ENCODE measurements around the gene ANGPTL2. TPM values are rescaled to one million over a fixed set of nuclear protein-coding genes. Genes with fewer than 3 reads are reported as not detected.
A peak's percentile ranks its signal among the peaks of the same experiment; 100 is the strongest.

ANGPTL2 gene
- total RNA-seq, 1 experiment from 2014 or later: 0.20 TPM

DNA sequence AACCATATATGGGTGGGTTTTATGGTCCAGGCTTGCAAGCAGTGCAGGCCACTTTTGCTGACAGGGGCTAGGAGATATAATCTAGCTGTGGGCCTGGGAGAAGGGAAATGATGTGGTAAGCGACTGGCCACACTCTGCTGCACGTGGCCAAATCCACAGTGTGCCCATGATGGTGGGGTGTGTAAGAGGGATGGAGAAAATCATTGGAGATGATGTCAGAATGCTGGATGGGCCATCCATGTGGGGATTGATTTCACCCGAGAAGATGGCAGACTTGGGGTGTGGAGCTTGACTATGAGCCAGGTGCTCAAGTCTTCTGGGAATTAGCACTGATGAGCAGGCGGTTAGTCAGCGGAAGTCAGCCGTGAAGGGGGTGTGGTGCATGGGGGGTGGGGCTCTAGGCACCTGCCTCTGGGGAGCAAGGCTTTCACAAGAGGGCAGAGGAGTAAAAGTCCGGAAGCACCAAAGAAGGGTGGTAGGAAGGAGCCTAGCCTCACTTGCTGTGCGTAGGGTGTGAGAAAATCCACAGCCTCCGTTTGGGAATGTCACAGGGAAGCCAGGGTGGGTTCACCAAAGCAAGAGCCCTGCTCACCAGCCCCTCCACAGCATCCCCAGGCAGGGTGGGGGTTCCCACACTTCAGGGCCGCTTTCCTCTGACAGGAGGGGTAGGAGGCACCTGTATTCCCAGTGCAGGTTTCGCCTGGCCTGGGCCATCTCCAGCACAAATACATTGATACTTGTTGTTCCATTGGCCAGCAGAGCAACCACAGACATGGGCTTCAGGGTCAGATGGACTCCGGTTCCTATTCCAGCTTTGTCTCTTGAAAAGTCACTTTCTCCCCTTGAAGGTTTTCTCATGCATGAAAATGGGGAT, 44.5 kb upstream of the ANGPTL2 start:
- BruUV-seq (replicated peaks): no TSS peak
- peak; percentile 47 for DNase-seq (ENCODE audit: low read depth, low spot score)
- no peaks in the 10 kb centered on the region for H4K20me1 ChIP-seq (ENCODE audit: insufficient read depth)
- H3K27me3 ChIP-seq (ENCODE audit: insufficient read depth, low read length): no peaks in the 10 kb centered on the region
- ATAC-seq: peak; percentile 85
- H3K9me3 ChIP-seq (ENCODE audit: control insufficient read depth in 1 of 2, insufficient read depth in 1 of 2, low read depth in 1 of 2, low read length in 2 of 2): no peaks in the 10 kb centered on the region
- H3K36me3 ChIP-seq (ENCODE audit: control insufficient read depth in 1 of 2, insufficient read depth in 2 of 2, low read length in 2 of 2): no peaks in the 10 kb centered on the region
- H2AFZ ChIP-seq (ENCODE audit: low read depth, low read length, poor library complexity, severe bottlenecking): no peak overlapping the region
- peak overlapping the region; percentile 62 for H3K4me2 ChIP-seq (ENCODE audit: low read length)
- H3K4me3 ChIP-seq (replicated peaks in 1 of 2; ENCODE audit: low read depth in 1 of 2, low read length in 2 of 2): peak overlapping the region in 1 of 2 experiments; percentile 34; a peak in 2 of 4 replicates
- H3K4me1 ChIP-seq (ENCODE audit: control insufficient read depth in 1 of 2, insufficient read depth in 2 of 2, low read length in 2 of 2): peaks cover 13 to 42% of the 10 kb centered on the region in 2 experiments
- H3K9ac ChIP-seq (ENCODE audit: low read length): no peak overlapping the region
- H3K9me2 ChIP-seq (ENCODE audit: insufficient read depth): no peaks in the 10 kb centered on the region
- H3K27ac ChIP-seq (ENCODE audit: low read depth, low read length): no peak overlapping the region
- H3K79me2 ChIP-seq (ENCODE audit: insufficient read depth, low read length): no peaks in the 10 kb centered on the region
- ChIA-PET RAD21 (ENCODE audit: low non-redundant PET in 1 of 2, low total read pairs in 2 of 2, uncharacterized antibody in 2 of 2, unreplicated experiment in 2 of 2) (interaction anchor here in 1 of 2 experiments (0.7 kb wide), 1 partner anchor 252 kb away, joined by 5 read pairs; the partner anchor contains the start of gene RALGPS1), CTCF (interaction anchor here (1.0 to 1.4 kb wide), 2 partner anchors 201 to 226 kb away, joined by 3 to 4 read pairs; no protein-coding TSS in a partner anchor), POLR2A (interaction anchor here (1.4 kb wide), 1 partner anchor 19 kb away, joined by 3 read pairs; no protein-coding TSS in a partner anchor)
- intact Hi-C loops (cut with micrococcal nuclease): no loop called here
- TF ChIP-seq, protein P1, sequence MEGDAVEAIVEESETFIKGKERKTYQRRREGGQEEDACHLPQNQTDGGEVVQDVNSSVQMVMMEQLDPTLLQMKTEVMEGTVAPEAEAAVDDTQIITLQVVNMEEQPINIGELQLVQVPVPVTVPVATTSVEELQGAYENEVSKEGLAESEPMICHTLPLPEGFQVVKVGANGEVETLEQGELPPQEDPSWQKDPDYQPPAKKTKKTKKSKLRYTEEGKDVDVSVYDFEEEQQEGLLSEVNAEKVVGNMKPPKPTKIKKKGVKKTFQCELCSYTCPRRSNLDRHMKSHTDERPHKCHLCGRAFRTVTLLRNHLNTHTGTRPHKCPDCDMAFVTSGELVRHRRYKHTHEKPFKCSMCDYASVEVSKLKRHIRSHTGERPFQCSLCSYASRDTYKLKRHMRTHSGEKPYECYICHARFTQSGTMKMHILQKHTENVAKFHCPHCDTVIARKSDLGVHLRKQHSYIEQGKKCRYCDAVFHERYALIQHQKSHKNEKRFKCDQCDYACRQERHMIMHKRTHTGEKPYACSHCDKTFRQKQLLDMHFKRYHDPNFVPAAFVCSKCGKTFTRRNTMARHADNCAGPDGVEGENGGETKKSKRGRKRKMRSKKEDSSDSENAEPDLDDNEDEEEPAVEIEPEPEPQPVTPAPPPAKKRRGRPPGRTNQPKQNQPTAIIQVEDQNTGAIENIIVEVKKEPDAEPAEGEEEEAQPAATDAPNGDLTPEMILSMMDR (IDR thresholded peaks at IDR 0.05 in 2 of 3, conservative IDR thresholded peaks at IDR 0.05 in 1 of 3; ENCODE audit: borderline replicate concordance in 1 of 3, insufficient read depth in 1 of 3, low read depth in 2 of 3, low read length in 2 of 3): no peak
- TF ChIP-seq CBX3 (IDR thresholded peaks at IDR 0.05; ENCODE audit: low read depth) (peak; percentile 89), SP1 (IDR thresholded peaks at IDR 0.05; ENCODE audit: low read depth) (peak; percentile 88), SIN3A (IDR thresholded peaks at IDR 0.05; ENCODE audit: low read depth) (no peak), EZH2 (IDR thresholded peaks at IDR 0.05) (no peak), REST (IDR thresholded peaks at IDR 0.05; ENCODE audit: low read depth) (no peak), SRF (IDR thresholded peaks at IDR 0.05; ENCODE audit: low read depth) (peak; percentile 77), POLR2AphosphoS5 (IDR thresholded peaks at IDR 0.05; ENCODE audit: low read depth, low read length) (peak; percentile 54), MAX (IDR thresholded peaks at IDR 0.05) (peak; percentile 93), EGR1 (IDR thresholded peaks at IDR 0.05; ENCODE audit: low read depth) (no peak), CEBPB (IDR thresholded peaks at IDR 0.05; ENCODE audit: low read depth) (peak; percentile 68; the same call in 1 of the 2 replicates), ZFX (IDR thresholded peaks at IDR 0.05) (no peak), FOSL1 (IDR thresholded peaks at IDR 0.05; ENCODE audit: low read depth) (peak; percentile 95), ZNF274 (IDR thresholded peaks at IDR 0.05; ENCODE audit: low read depth, low read length) (no peak), ELF1 (IDR thresholded peaks at IDR 0.05; ENCODE audit: borderline replicate concordance, low read depth) (no peak), JUND (IDR thresholded peaks at IDR 0.05) (peak; percentile 82), EZH2phosphoT487 (IDR thresholded peaks at IDR 0.05; ENCODE audit: borderline replicate concordance) (no peak), TCF7L2 (IDR thresholded peaks at IDR 0.05; ENCODE audit: borderline replicate concordance, extremely low read depth, insufficient read depth, insufficient read length) (peak; percentile 22)
- TF ChIP-seq, protein P2, sequence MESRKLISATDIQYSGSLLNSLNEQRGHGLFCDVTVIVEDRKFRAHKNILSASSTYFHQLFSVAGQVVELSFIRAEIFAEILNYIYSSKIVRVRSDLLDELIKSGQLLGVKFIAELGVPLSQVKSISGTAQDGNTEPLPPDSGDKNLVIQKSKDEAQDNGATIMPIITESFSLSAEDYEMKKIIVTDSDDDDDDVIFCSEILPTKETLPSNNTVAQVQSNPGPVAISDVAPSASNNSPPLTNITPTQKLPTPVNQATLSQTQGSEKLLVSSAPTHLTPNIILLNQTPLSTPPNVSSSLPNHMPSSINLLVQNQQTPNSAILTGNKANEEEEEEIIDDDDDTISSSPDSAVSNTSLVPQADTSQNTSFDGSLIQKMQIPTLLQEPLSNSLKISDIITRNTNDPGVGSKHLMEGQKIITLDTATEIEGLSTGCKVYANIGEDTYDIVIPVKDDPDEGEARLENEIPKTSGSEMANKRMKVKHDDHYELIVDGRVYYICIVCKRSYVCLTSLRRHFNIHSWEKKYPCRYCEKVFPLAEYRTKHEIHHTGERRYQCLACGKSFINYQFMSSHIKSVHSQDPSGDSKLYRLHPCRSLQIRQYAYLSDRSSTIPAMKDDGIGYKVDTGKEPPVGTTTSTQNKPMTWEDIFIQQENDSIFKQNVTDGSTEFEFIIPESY (IDR thresholded peaks at IDR 0.05; ENCODE audit: extremely low read depth, insufficient replicate concordance, low read length): no peak

Measured in HCT116 (cell line).